Measurements from ENCODE around the gene MEIOB.

The MEIOB gene

DNA sequence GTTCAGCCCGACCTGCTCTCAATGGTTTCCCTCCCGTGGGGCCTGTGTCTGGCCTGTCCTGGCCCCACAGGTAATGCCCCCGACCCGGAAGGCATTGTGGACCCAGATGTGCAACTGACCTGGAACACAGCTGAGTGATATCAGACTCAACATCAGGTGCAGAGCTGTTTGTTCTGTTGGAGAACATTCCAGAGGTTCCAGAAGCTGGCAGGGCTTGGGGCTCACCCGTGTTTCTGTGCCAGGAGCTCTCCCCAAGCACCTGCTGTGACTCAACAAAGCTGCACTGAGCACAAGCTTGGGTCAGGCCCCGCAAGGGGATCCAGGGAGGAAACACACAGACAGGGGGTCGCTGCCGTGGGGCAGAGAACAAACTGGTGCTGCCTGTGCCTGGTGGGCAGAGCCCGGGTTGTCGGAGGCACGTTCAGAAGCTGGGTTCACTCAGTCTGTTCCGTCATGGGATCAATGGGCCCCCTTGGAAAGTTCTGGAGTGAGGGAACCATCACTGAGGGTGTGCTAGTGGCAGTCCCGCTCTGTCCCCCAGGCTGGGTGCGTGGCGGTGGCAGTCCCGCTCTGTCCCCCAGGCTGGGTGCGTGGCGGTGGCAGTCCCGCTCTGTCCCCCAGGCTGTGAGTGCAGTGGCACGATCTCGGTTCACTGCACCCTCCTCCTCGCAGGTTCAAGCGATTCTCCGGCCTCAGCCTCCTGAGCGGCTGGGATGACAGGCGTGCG lies 24.1 kb upstream of the MEIOB start:
- no peaks in the 10 kb centered on the region for H3K4me1 Mint-ChIP-seq
- H3K9me3 Mint-ChIP-seq: no peaks in the 10 kb centered on the region
- H3K27me3 Mint-ChIP-seq (ENCODE audit: low read depth): peaks cover 16% of the 10 kb centered on the region
- H3K27ac Mint-ChIP-seq: no peak overlapping the region
- no peaks in the 10 kb centered on the region for H3K36me3 Mint-ChIP-seq (ENCODE audit: low read depth)
- no peak overlapping the region for H3K4me3 Mint-ChIP-seq
- TF ChIP-seq, protein P1, sequence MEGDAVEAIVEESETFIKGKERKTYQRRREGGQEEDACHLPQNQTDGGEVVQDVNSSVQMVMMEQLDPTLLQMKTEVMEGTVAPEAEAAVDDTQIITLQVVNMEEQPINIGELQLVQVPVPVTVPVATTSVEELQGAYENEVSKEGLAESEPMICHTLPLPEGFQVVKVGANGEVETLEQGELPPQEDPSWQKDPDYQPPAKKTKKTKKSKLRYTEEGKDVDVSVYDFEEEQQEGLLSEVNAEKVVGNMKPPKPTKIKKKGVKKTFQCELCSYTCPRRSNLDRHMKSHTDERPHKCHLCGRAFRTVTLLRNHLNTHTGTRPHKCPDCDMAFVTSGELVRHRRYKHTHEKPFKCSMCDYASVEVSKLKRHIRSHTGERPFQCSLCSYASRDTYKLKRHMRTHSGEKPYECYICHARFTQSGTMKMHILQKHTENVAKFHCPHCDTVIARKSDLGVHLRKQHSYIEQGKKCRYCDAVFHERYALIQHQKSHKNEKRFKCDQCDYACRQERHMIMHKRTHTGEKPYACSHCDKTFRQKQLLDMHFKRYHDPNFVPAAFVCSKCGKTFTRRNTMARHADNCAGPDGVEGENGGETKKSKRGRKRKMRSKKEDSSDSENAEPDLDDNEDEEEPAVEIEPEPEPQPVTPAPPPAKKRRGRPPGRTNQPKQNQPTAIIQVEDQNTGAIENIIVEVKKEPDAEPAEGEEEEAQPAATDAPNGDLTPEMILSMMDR (IDR thresholded peaks at IDR 0.05; ENCODE audit: unreplicated experiment in 3 of 3): no peak

- Mint-ChIP-seq H3K9me3 (no peaks in the 10 kb centered on the region), H3K27me3 (ENCODE audit: low read depth) (peaks cover 22% of the 10 kb centered on the region)
Measured at GRCh38 chr16:1895068-1895467, 23.1 kb upstream of the MEIOB start.

DNA sequence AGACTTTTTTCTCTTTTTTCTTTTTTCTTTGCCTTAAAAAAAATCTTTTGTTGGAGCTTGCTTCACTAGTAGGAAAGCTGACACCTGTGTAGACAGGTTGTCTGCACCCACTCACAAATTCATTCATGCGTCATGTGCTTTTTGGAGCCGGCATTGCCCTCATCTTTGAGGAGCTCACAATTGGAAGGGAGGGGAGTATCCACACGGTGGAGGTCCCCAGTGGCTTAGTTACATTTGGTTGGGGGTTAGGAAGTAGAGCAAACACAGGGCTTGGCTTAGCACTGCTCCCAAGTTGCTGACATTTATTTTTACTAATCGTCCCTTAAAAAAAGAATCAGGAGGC lies 18.7 kb upstream of the MEIOB start:
- TF ChIP-seq, protein P1 (IDR thresholded peaks at IDR 0.05; ENCODE audit: unreplicated experiment in 3 of 3): no peak
- no peaks in the 10 kb centered on the region for H3K36me3 Mint-ChIP-seq (ENCODE audit: low read depth)
- H3K4me1 Mint-ChIP-seq: peaks cover 6% of the 10 kb centered on the region
- H3K4me3 Mint-ChIP-seq: no peak overlapping the region
- peaks cover 23% of the 10 kb centered on the region for H3K27me3 Mint-ChIP-seq (ENCODE audit: low read depth)
- no peaks in the 10 kb centered on the region for H3K9me3 Mint-ChIP-seq
- no peak overlapping the region for H3K27ac Mint-ChIP-seq

More at GRCh38 chr16:1895068-1895467, 23.1 kb upstream of the MEIOB start:
- TF ChIP-seq, protein P1 (IDR thresholded peaks at IDR 0.05; ENCODE audit: unreplicated experiment in 3 of 3): no peak
- H3K27ac Mint-ChIP-seq: no peak overlapping the region
- H3K4me3 Mint-ChIP-seq: no peak overlapping the region
- H3K4me1 Mint-ChIP-seq: peaks cover 6% of the 10 kb centered on the region
- no peaks in the 10 kb centered on the region for H3K36me3 Mint-ChIP-seq (ENCODE audit: low read depth)

- Mint-ChIP-seq H3K4me3 (no peak overlapping the region), H3K27me3 (ENCODE audit: low read depth) (peaks cover 26% of the 10 kb centered on the region), H3K27ac (no peak overlapping the region), H3K9me3 (no peaks in the 10 kb centered on the region), H3K36me3 (ENCODE audit: low read depth) (no peaks in the 10 kb centered on the region), H3K4me1 (peaks cover 6% of the 10 kb centered on the region)
- TF ChIP-seq, protein P1 (IDR thresholded peaks at IDR 0.05; ENCODE audit: unreplicated experiment in 3 of 3): no peak
Measured at GRCh38 chr16:1890024-1890707, 18.2 kb upstream of the MEIOB start.

- no peak overlapping the region for H3K4me3 Mint-ChIP-seq
- TF ChIP-seq, protein P1 (IDR thresholded peaks at IDR 0.05; ENCODE audit: unreplicated experiment in 3 of 3): no peak
Measured at GRCh38 chr16:1887711-1888354, 15.9 kb upstream of the MEIOB start.

More at GRCh38 chr16:1887711-1888354, 15.9 kb upstream of the MEIOB start:
- Mint-ChIP-seq H3K27me3 (ENCODE audit: low read depth) (peaks cover 31% of the 10 kb centered on the region), H3K27ac (no peak overlapping the region), H3K9me3 (no peaks in the 10 kb centered on the region), H3K36me3 (ENCODE audit: low read depth) (no peaks in the 10 kb centered on the region), H3K4me1 (peaks cover 6% of the 10 kb centered on the region)
